Activated CD4-positive, alpha-beta T cell treated with anti-CD3 and anti-CD28 coated beads, Interleukin-2, amount 10 ng/mL, durations not matched to agents 24 days and 14 days (primary cell): Measurements from ENCODE around the gene TMEM41B. TPM values are rescaled to one million over a fixed set of nuclear protein-coding genes. Genes with fewer than 3 reads are reported as not detected.

ENCODE experiments used
- total RNA-seq: library from RNA; stranded (reverse); gene quantifications from 2 replicates; pipeline ENCODE4 v1.2.3, GENCODE V29; 2022

The TMEM41B gene
- total RNA-seq, 1 donor from 2014 or later: 30.5 TPM

Other genes starting within 250 kb of the TMEM41B start
- 0.19 TPM in 1 of 2 replicates, not detected in the other for gene SCUBE2, start 223.0 kb downstream of the TMEM41B start, total RNA-seq
- gene DENND5A, start 49.2 kb downstream of the TMEM41B start, total RNA-seq: 59.9 and 60.7 TPM in 2 replicates
- 177 and 200 TPM in 2 replicates for gene IPO7, start 70.1 kb upstream of the TMEM41B start, total RNA-seq
- 38.6 and 39.2 TPM in 2 replicates for gene ZNF143, start 146.4 kb upstream of the TMEM41B start, total RNA-seq